ENCODE measurements around the gene NCAM1. TPM values are rescaled to one million over a fixed set of nuclear protein-coding genes. Genes with fewer than 3 reads are reported as not detected.

Gene NCAM1
- total RNA-seq, 1 donor from 2014 or later, result 3.3 TPM

- intact Hi-C loops (cut with DNase I), result no loop called here
- H3K27ac ChIP-seq, result no peak overlapping the region
- no peaks in the 10 kb centered on the region for H3K27me3 ChIP-seq
- DNase-seq (ENCODE audit: low spot score in 2 of 2), result no peak
- no peak overlapping the region for H3K4me3 ChIP-seq
- TF ChIP-seq CTCF (IDR thresholded peaks at IDR 0.05), result no peak
- H3K4me1 ChIP-seq, result no peaks in the 10 kb centered on the region
- H3K36me3 ChIP-seq, result no peaks in the 10 kb centered on the region
- H3K9me3 ChIP-seq, result no peaks in the 10 kb centered on the region
Measured at GRCh38 chr11:113015098-113015455, 53.9 kb downstream of the NCAM1 start.

DNA sequence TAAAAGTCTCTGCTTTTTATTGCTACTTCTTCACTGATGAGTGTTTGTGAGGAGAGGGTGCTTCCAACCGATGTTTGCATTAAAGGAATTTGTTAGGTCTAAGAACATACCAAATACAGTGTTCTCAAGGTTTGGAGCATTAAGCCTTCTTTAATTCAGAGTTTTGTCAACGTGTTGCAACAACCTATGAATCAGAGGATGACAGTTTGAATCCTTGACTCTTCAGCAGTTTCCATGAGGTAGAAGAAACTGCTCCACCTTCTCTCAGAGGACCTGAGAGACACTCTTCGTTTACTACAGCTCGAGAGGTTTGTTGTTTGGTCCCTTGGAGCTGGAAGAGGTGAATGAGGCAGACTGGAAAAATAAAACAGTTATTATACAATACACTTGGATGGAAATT lies 55.7 kb downstream of the NCAM1 start:
- Histone ChIP-seq H3K27ac (no peak overlapping the region), H3K4me1 (no peaks in the 10 kb centered on the region), H3K4me3 (no peak overlapping the region), H3K27me3 (no peaks in the 10 kb centered on the region), H3K36me3 (no peaks in the 10 kb centered on the region), H3K9me3 (no peaks in the 10 kb centered on the region)
- no peak for TF ChIP-seq CTCF (IDR thresholded peaks at IDR 0.05)
- DNase-seq (ENCODE audit: low spot score in 2 of 2), result no peak
- intact Hi-C loops (cut with DNase I), result no loop called here

DNA sequence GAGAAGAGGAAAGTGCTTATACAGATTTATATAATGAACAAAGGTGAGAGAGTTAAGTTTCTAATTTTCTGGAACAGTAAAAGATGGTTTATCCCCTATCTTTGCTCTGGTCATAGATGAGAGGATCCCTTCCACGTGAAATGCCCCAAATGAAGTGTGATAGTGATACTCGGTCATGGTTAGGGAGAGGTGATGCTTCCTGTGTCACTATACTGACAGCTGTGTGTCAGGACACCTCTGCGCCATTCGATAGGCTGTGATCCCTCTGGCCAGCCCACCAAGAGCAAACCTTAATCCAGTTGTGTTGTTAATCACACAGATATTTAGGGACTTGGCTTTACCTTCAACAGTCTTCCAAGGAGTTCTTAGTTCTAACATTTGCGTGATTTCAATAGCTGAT lies 57.7 kb downstream of the NCAM1 start:
- Histone ChIP-seq H3K4me1 (no peaks in the 10 kb centered on the region), H3K36me3 (no peaks in the 10 kb centered on the region), H3K9me3 (no peaks in the 10 kb centered on the region), H3K4me3 (no peak overlapping the region), H3K27me3 (no peaks in the 10 kb centered on the region), H3K27ac (no peak overlapping the region)
- no peak for TF ChIP-seq CTCF (IDR thresholded peaks at IDR 0.05)
- intact Hi-C loops (cut with DNase I), result no loop called here
- no peak for DNase-seq (ENCODE audit: low spot score in 2 of 2)

DNA sequence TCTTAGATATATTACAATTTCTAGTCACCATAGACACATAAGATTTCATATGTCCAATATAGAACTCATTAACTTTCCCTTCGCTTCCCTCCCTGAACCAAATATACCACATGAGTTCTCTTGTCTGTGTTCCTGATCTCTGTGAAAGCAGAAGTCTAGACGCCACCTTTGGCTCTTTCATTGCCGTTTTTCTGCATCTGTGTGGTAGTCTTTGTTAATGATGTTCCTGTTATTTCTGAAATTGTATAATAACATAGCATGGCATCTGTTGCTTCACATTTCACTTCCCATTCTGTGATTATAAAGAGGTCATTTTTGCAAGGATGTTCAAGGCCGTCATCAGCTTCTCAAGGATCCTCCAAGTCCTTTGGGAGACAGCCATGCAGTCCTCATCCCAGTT lies 58.5 kb downstream of the NCAM1 start:
- no peaks in the 10 kb centered on the region for H3K27me3 ChIP-seq
- H3K9me3 ChIP-seq, result no peaks in the 10 kb centered on the region
- H3K4me1 ChIP-seq, result no peaks in the 10 kb centered on the region
- DNase-seq (ENCODE audit: low spot score in 2 of 2), result no peak
- TF ChIP-seq CTCF (IDR thresholded peaks at IDR 0.05), result no peak
- intact Hi-C loops (cut with DNase I), result no loop called here
- no peak overlapping the region for H3K27ac ChIP-seq
- no peaks in the 10 kb centered on the region for H3K36me3 ChIP-seq
- H3K4me3 ChIP-seq, result no peak overlapping the region

DNA sequence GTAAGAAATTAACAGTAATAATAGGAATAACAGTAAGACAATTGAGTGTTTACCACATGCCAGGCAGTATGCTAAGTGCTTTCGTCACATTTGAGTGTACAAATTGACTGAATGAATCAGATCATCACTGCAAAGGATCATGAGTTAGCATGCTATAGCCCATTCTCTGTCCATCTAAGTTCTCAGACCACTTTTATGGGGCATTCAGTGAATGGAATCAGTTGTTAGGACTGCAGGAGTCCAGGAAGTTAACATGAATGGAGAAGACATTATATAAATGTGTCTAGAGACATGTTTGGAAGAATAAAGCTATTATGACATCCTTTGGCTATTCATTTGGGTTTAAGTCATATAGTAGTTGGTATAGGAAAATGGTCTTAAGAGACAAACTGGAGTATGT lies 59.9 kb downstream of the NCAM1 start:
- DNase-seq (ENCODE audit: low spot score in 2 of 2), result no peak
- TF ChIP-seq CTCF (IDR thresholded peaks at IDR 0.05), result no peak
- no peaks in the 10 kb centered on the region for H3K36me3 ChIP-seq
- H3K27ac ChIP-seq, result no peak overlapping the region
- no peak overlapping the region for H3K4me3 ChIP-seq
- H3K4me1 ChIP-seq, result no peaks in the 10 kb centered on the region
- H3K27me3 ChIP-seq, result no peaks in the 10 kb centered on the region
- intact Hi-C loops (cut with DNase I), result no loop called here
- no peaks in the 10 kb centered on the region for H3K9me3 ChIP-seq

DNA sequence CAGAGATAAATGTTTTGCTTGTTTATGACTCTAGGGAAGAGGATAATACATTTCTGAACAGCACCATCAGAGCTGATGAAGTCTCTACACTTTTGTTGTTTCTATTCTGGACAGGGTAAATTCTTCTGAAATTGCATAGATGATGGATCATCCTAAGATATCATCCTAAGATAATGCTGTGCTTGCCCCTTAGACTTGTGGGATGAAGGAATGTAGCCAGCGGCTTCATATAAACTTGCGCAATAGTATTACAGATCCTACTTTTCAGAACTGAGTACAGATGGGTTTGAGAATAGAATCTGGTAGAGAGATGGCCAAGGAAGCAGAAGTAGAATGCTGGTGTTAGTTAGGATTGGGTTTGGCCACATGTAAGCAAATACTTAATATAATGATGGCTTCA lies 61.0 kb downstream of the NCAM1 start:
- no peaks in the 10 kb centered on the region for H3K4me1 ChIP-seq
- H3K36me3 ChIP-seq, result no peaks in the 10 kb centered on the region
- DNase-seq (ENCODE audit: low spot score in 2 of 2), result no peak
- TF ChIP-seq CTCF (IDR thresholded peaks at IDR 0.05), result no peak
- intact Hi-C loops (cut with DNase I), result no loop called here
- H3K27me3 ChIP-seq, result no peaks in the 10 kb centered on the region
- H3K27ac ChIP-seq, result no peak overlapping the region
- H3K9me3 ChIP-seq, result no peaks in the 10 kb centered on the region
- H3K4me3 ChIP-seq, result no peak overlapping the region

Measured in ascending aorta (tissue), 2 donors.